Raji (cell line): ENCODE measurements around the gene NAA38.

Source experiments
- POLR2A ChIP-seq: IDR thresholded peaks from 2 replicates; pipeline ENCODE4 v1.6.1; 2011; ENCODE audit warnings: low read depth, low read length, control low read depth; ENCODE audit not compliant: insufficient read depth

The NAA38 gene

DNA sequence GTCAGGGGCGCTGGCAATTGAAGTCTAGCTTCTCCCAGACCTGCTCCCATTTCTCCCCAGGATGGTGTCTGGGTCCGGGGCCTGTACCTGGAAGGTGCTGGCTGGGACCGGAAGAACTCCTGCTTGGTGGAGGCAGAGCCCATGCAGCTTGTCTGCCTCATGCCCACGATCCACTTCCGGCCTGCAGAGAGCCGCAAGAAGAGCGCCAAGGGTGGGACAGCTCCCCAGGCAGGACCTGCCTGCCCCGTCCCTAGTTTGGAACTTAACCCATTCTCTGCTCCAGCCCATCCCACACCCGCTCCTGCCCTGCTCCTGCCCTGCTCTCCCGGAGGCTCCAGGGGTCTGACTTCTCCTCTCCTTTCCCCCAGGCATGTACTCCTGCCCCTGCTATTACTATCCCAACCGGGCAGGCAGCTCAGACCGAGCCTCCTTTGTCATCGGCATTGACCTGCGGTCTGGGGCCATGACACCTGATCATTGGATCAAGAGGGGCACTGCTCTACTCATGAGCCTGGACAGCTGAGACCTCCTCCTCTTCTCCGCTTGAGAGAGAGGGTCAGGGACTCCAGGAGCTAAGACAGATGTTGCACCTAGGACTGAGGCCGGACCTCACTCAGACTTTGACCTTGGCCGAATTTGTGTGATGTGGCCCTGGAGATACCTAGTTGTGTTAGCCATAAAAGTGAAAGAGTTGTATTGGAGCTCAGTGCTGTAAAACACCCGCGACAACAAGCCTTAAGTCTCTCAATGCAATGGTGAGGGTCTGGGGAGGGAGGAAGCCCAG, 24.2 kb downstream of the NAA38 start:
- no peak for TF ChIP-seq POLR2A

DNA sequence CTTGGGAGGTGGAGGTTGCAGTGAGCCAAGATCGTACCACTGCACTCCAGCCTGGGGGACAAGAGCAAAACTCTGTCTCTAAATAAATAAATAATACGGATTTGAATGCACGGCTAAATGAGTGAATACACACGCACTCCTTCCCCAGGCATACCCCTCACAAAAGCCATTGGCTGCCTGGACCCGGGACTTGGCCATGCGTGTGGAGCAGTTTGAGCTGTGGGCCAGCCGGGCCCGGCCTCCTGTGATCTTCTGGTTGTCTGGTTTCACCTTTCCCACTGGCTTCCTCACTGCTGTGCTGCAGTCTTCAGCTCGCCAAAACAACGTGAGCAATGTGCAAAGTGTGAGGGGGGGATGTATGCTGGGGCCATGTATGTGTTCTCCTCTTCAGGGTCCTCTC, 24.9 kb downstream of the NAA38 start:
- no peak for TF ChIP-seq POLR2A

DNA sequence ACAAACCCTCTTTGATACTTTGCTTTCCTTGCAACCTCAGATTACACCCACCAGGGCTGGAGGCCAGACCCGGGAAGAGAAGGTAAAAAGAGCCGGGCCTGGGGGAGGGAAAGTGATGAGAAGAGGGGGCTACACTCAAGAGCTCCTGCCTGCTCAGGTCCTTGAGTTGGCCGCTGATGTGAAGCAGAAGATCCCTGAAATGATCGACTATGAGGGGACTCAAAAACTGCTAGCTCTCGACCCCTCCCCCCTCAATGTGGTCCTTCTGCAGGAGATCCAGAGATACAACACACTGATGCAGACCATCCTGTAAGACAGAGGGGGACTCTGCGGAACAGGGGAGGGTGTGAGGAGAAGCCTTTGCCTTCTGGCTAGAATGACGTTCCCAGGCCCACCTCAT, 26.1 kb downstream of the NAA38 start:
- TF ChIP-seq POLR2A: no peak

DNA sequence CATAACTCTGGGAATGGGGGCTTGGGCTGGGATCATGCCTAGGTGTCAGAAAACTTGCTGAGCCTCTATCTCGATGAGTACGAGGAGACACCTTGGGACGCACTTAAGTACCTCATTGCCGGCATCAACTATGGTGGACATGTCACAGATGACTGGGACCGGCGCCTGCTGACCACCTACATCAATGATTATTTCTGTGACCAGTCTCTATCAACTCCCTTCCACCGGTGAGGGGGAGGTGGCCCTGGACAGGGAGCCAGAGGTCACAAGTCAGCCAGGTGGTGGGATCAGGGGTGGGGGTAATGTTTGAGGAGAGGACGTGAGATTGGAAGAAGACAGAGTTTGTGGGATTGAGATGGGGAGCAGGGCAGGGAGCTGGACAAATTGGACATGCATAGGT, 26.7 kb downstream of the NAA38 start:
- no peak for TF ChIP-seq POLR2A

DNA sequence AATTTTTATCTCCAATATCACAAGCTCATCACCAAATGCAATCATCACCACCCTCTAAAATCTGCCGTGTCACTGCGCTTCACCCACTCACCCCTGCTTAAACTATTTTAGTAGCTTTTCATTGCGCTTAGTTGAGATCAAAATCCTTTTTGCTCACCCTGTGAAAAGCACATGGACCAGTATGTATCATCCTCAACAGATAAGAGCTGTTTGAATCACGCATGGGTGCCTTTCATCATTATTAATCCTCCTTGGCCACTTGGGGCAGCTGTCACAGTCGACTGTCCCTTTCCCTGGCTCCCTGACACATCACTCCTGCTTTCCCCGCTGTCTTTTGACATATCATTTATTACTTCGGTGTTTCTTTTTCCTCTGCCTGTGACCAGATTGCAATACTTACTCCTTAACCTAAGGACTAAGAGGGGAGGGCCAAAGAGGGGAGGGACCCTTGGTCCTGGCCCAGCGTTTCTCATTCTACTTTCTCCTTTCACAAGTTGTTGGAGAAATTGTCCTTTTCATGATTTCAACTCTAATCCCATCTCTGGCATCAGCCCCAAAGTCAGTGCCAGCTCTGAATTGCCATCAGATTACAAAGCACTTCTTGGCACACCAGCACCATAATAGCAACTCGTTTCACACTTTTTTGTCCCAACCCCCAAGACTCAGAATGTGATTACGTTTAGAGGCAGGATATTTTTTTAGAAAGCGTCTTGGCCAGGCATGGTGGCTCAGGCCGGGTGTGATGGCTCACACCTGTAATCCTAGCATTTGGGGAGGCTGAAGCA, 32.0 kb downstream of the NAA38 start:
- TF ChIP-seq POLR2A: no peak

DNA sequence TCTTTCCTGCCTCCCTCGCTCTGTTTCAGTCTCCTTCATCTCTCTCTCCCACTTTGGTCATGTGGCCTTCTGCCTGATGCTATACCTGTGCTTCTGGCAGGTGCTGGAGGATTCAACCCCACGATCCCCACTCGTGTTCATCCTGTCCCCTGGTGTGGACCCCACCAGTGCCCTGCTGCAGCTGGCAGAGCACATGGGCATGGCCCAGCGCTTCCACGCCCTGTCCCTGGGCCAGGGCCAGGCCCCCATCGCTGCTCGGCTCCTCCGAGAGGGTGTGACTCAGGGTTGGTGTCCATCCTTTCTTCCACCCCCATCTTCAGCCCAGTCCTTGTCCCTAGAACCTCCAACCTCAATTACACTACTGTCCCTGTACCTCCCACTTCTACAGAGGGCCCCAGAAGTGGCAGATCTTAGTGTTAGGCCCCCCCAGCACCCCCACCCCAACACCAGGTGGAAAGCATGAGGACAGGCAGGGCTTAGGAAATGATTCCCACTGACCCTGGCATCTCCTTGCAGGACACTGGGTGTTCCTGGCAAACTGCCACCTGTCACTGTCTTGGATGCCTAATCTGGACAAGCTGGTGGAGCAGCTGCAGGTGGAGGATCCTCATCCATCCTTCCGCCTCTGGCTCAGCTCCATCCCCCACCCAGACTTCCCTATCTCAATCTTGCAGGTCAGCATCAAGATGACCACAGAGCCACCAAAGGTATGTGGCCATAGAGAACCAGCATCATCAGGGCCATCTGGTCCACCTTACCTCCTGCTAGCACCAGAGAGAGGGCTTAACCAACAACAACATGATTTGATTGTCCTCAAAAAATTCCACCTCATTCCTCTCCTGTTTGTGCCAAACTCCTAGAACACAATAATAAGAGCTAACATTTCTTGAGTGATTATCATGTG, 33.1 kb downstream of the NAA38 start:
- no peak for TF ChIP-seq POLR2A

DNA sequence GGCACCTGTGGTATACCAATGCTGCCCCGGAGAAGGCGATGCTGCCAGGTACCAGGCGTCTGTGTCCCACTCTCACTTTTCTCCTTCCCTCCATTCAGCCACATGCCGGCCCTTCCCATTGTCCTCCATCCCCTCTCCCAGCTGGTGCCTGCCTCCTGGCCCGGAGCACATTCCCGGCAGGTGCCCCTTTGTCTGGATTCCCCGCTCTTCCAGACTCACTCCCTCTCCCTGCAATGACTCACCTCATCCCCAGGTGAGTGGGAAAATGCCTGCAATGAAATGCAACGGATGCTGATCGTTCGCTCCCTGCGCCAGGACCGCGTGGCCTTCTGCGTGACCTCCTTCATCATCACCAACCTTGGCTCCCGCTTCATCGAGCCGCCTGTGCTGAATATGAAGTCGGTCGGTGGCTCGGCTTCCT, 33.8 kb downstream of the NAA38 start:
- TF ChIP-seq POLR2A: no peak

DNA sequence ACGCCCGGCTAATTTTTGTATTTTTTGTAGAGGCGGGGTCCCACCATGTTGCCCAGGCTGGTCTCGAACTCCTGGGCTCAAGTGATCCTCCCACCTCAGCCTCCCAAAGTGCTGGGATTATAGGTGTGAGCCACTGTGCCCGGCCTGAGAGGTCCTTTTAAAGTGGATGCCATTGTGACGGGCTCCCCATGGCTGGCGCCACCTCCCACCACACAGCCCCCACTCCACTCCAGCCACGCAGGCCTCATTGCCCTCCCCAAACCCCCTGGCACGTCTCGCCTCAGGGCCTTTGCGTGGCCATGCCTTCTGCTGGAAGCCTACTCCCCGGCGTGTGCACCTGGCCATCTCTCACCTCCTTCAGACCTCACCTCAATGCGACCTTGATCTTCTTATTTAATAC, 35.2 kb downstream of the NAA38 start:
- TF ChIP-seq POLR2A: no peak

DNA sequence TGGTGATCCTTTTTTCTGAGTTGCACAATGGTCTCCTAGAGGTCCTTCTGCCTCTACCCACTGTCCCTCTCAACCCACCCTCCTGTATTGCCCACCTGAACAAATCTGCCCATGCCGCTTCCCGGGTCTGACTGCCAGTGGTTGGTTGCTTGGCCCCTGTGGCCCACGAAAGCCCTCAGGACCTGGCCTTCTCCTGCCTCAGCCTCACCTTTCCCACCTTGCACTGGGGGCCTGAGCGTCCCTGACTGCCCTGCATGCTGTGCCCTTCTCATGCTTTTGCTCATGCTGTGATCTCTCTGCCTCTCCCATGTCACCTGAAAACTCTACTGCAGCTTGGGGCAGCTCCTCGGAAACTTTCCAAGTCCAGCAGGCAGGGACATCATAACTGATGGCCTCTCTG, 37.1 kb downstream of the NAA38 start:
- no peak for TF ChIP-seq POLR2A

DNA sequence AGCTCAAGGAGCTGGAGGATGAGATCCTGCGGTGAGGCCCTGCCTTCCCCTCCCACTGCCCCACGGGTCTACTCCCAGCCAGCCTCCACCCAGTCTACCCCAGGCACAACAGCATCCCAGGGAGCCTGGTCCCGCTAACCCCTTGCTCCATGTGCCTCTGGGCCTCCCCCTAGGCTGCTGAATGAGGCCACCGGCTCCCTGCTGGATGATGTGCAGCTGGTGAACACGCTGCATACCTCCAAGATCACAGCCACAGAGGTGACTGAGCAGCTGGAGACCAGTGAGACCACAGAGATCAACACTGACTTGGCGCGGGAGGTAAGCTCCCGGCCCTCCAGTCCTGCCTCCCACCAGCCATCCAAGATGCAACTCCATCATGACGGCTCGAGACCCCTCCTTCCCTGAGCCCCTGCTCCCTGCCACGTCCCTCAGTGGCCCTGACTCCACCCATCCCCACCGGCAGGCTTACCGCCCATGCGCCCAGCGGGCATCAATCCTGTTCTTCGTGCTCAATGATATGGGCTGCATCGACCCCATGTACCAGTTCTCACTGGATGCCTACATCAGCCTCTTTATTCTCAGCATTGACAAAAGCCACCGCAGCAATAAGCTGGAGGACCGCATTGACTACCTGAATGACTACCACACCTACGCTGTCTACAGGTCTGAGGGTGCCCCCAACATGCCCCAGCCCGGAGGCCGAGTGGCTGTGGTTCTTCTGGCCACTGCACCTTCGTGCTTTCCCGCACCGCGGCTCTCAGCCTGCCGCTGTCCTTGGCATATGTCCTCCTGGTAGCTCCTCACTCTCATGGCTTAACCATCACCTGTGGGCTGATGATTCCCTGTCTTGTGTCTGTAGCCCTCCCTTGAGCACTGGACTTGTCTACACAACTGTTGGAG, 38.4 kb downstream of the NAA38 start:
- TF ChIP-seq POLR2A: no peak

DNA sequence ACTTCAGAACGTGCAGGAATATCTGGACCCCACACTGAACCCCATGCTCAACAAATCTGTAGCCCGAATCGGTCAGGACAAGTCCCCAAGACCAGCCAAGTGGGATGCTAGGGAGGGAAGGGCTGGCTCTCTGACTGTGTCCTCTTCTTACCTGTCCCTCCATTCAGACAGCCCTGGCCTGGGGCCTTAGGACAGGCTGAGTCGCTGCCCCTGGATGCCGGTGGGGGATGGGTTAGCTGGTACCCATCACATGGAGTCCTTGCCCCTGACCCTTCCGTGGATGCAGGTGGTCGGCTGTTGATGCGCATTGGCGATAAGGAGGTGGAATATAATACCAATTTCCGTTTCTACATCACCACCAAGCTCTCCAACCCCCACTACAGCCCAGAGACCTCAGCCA, 39.3 kb downstream of the NAA38 start:
- TF ChIP-seq POLR2A: no peak

DNA sequence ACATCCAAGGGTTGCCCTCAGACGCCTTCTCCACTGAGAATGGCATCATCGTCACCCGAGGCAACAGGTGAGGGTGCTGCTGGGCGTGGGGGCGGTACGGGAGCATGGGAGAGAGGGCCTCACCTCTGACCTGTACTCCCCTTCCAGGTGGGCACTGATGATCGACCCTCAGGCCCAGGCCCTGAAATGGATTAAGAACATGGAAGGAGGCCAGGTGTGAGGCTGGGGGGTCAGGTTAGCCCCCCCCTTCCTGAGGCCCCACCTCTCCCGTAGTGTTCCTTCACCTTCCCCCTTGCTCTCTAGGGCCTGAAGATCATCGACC, 39.8 kb downstream of the NAA38 start:
- TF ChIP-seq POLR2A: no peak

DNA sequence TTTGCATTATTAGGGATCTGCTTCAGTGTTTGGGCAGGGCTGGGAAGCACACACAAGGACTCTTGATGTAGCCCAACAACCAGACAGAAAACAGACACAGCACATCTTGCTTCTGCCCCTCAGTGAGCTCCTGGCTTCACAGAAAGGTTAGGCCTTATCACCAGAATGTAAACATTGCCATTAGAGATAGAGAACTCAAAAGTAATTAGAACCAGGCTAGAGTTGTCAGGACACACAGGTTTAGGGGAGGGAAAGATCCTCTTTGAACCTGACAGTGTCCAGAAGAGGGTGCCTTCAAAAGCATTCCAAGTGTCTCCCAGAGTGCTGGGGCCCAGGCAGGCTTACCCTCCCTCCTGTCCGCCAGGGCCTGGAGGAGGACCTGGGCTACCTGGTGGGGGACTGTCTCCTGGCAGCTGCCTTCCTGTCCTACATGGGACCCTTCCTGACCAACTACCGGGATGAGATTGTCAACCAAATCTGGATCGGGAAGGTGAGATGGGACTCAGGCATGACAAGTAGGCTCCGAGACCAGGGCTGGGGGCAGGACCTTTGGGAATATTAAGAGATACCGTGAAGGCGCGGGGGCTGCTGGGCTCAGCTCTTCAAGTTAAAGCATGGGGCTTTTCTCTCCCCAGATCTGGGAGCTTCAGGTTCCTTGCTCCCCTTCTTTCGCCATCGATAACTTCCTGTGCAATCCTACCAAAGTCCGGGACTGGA, 40.3 kb downstream of the NAA38 start:
- TF ChIP-seq POLR2A: no peak

DNA sequence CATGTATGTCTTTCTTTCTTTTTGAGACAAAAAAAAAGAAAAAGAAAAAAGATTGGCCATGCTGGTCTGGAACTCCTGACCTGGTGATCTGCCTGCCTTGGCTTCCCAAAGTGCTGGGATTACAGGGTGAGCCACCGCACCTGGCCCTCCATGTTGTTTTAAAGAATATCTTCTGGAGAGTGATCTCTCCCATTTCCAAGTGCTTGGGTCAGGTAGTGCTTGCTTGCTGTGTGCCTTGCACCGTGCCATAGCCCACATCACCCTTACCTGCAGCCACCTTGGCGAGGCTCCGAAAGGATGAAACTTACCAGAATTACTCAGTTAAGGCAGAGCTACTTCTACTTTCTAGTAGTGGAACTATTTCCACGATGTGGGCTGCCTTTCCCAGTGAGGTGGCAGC, 42.4 kb downstream of the NAA38 start:
- TF ChIP-seq POLR2A: no peak
